SK-N-SH (cell line): Measurements from ENCODE around the gene CAVIN3. TPM values are rescaled to one million over a fixed set of nuclear protein-coding genes. Genes with fewer than 3 reads are reported as not detected.

Source experiments
- CTCF ChIA-PET: fragments of 300-600, 350-600 bp; formaldehyde crosslinking; extraction: SDS; loops from one replicate; lab custom pipeline; 2021; lab: Yijun Ruan, JAX
- POLR2A ChIA-PET: fragments of 350-600 bp; sonication (Branson Sonifier 250); formaldehyde crosslinking; extraction: SDS; loops from one replicate; lab custom pipeline; 2020; ENCODE audit warnings: antibody characterized with exemption, inconsistent platforms; lab: Yijun Ruan, JAX
- DNase-seq: peaks from one replicate; pipeline ENCODE4 v3.0.0; 2012
- H2AFZ ChIP-seq: fragments of 200-600 bp; sonication (generic); 2 replicates; pipeline ENCODE4 v1.8.1; 2016; ENCODE audit warnings: antibody characterized with exemption, mild to moderate bottlenecking, low read depth
- H3F3A ChIP-seq: fragments of 200-600 bp; sonication (generic); replicated peaks from 2 replicates; pipeline ENCODE3; 2016; ENCODE audit warnings: antibody characterized with exemption, mild to moderate bottlenecking; ENCODE audit not compliant: insufficient read depth
- H3K27ac ChIP-seq, 2 experiments: fragments of 200-500 bp in 1 of 2; fragments of 200-600 bp in 1 of 2; sonication (Bioruptor generic) in 1 of 2; sonication (generic), shearing (Covaris generic) in 1 of 2; 2 replicates each; pipeline versions ENCODE4 v1.5.1 to v1.6.1; 2014 to 2016; ENCODE audit warnings: low read depth in 2 of 2, inconsistent platforms in 1 of 2, low read length in 1 of 2, mild to moderate bottlenecking in 1 of 2, mixed read lengths in 1 of 2
- H3K27me3 ChIP-seq: fragments of 200-600 bp; sonication (generic), shearing (Covaris generic); 2 replicates; pipeline ENCODE4 v1.6.1; 2016; ENCODE audit warnings: mixed run types; ENCODE audit not compliant: insufficient read depth
- H3K36me3 ChIP-seq, 2 experiments: fragments of 200-500 bp in 1 of 2; fragments of 200-600 bp in 1 of 2; sonication (Bioruptor generic) in 1 of 2; sonication (generic) in 1 of 2; replicated peaks in 1 of 2; 2 replicates each; pipeline versions ENCODE3 to v1.5.1; 2014 to 2016; ENCODE audit warnings: low read length in 1 of 2, mild to moderate bottlenecking in 1 of 2; ENCODE audit not compliant: insufficient read depth in 2 of 2, control insufficient read depth in 1 of 2
- H3K4me1 ChIP-seq, 2 experiments: fragments of 200-500 bp in 1 of 2; fragments of 200-600 bp in 1 of 2; sonication (Bioruptor generic) in 1 of 2; sonication (generic), shearing (Covaris generic) in 1 of 2; 2 replicates each; pipeline versions ENCODE4 v1.5.1 to v1.6.1; 2014 to 2016; ENCODE audit warnings: low read depth in 1 of 2, low read length in 1 of 2, mixed run types in 1 of 2; ENCODE audit not compliant: insufficient read depth in 2 of 2, control insufficient read depth in 1 of 2
- H3K4me2 ChIP-seq: fragments of 200-600 bp; sonication (generic), shearing (Covaris generic); 2 replicates; pipeline ENCODE4 v1.6.1; 2017; ENCODE audit warnings: mixed run types
- H3K4me3 ChIP-seq, 2 experiments: fragments of 200-500 bp in 1 of 2; fragments of 200-600 bp in 1 of 2; sonication (Bioruptor generic) in 1 of 2; sonication (generic), shearing (Covaris generic) in 1 of 2; 2 replicates each; pipeline versions ENCODE4 v1.5.1 to v1.8.1; 2014 to 2016; ENCODE audit warnings: low read depth in 2 of 2, inconsistent platforms in 1 of 2, low read length in 1 of 2, mild to moderate bottlenecking in 1 of 2, mixed read lengths in 1 of 2, moderate library complexity in 1 of 2
- H3K79me2 ChIP-seq: fragments of 200-600 bp; sonication (generic); 2 replicates; pipeline ENCODE4 v1.8.1; 2017; ENCODE audit warnings: mild to moderate bottlenecking; ENCODE audit not compliant: insufficient read depth
- H3K9ac ChIP-seq: fragments of 200-600 bp; sonication (generic); 2 replicates; pipeline ENCODE4 v1.6.1; 2017; ENCODE audit warnings: mixed run types
- H3K9me2 ChIP-seq: fragments of 200-600 bp; sonication (generic); 2 replicates; pipeline ENCODE4 v1.6.1; 2017; ENCODE audit warnings: mixed run types
- H3K9me3 ChIP-seq: fragments of 200-600 bp; sonication (generic); 2 replicates; pipeline ENCODE4 v1.6.1; 2017; ENCODE audit warnings: mixed run types, mild to moderate bottlenecking, moderate library complexity
- H4K20me1 ChIP-seq: fragments of 200-600 bp; sonication (generic); 2 replicates; pipeline ENCODE4 v1.6.1; 2017; ENCODE audit warnings: mild to moderate bottlenecking, mixed run types; ENCODE audit not compliant: insufficient read depth
- ELF1 ChIP-seq: IDR thresholded peaks from 2 replicates; pipeline ENCODE4 v1.4.0; 2012
- EZH2phosphoT487 ChIP-seq: fragments of 200-600 bp; sonication (generic); IDR thresholded peaks from 2 replicates; pipeline ENCODE4 v1.6.1; 2017; ENCODE audit warnings: low read depth, mixed run types, mild to moderate bottlenecking, antibody characterized with exemption, moderate library complexity, borderline replicate concordance
- FOSL2 ChIP-seq: IDR thresholded peaks from 2 replicates; pipeline ENCODE4 v1.4.0; 2012; ENCODE audit warnings: low read depth, mild to moderate bottlenecking, moderate library complexity, borderline replicate concordance
- FOXJ3 ChIP-seq: sonication (generic); formaldehyde crosslinking; IDR thresholded peaks from 2 replicates; pipeline ENCODE4 v1.5.1; 2020; ENCODE audit warnings: mild to moderate bottlenecking, missing genetic modification reagents
- FOXM1 ChIP-seq: IDR thresholded peaks from 2 replicates; pipeline ENCODE4 v1.4.0; 2012; ENCODE audit warnings: low read depth, mild to moderate bottlenecking
- GATA2 ChIP-seq: sonication (generic); formaldehyde crosslinking; IDR thresholded peaks from 2 replicates; pipeline ENCODE4 v1.5.0; 2020; ENCODE audit warnings: mild to moderate bottlenecking, missing genetic modification reagents
- IRF3 ChIP-seq: fragments of 150-350 bp; IDR thresholded peaks from 2 replicates; pipeline ENCODE4 v1.6.1; 2016; ENCODE audit warnings: mild to moderate bottlenecking, low read depth, low read length
- JUND ChIP-seq: IDR thresholded peaks from 2 replicates; pipeline ENCODE4 v1.4.0; 2012
- MAX ChIP-seq: IDR thresholded peaks from 2 replicates; pipeline ENCODE4 v1.4.0; 2012; ENCODE audit warnings: low read depth
- MXI1 ChIP-seq: IDR thresholded peaks from 2 replicates; pipeline ENCODE4 v1.6.1; 2012; ENCODE audit warnings: mild to moderate bottlenecking, low read depth, low read length, improper control_type of control experiment
- NRF1 ChIP-seq: IDR thresholded peaks from 2 replicates; pipeline ENCODE4 v1.6.1; 2012; ENCODE audit warnings: low read depth, mild to moderate bottlenecking, low read length
- PBX3 ChIP-seq: IDR thresholded peaks from 2 replicates; pipeline ENCODE4; 2012
- POLR2AphosphoS5 ChIP-seq: IDR thresholded peaks from 2 replicates; pipeline ENCODE4 v1.6.1; 2012; ENCODE audit warnings: low read depth, low read length
- RCOR1 ChIP-seq: fragments of 150-350 bp; IDR thresholded peaks from 2 replicates; pipeline ENCODE4 v1.6.1; 2017; ENCODE audit warnings: antibody characterized with exemption, low read length
- REST ChIP-seq: IDR thresholded peaks from 2 replicates; pipeline ENCODE4 v1.6.1; 2012; ENCODE audit warnings: mild to moderate bottlenecking, low read depth, low read length, moderate library complexity
- RXRA ChIP-seq: IDR thresholded peaks from 2 replicates; pipeline ENCODE4 v1.4.0; 2012; ENCODE audit warnings: low read depth, mild to moderate bottlenecking, borderline replicate concordance
- TAF1 ChIP-seq: IDR thresholded peaks from 2 replicates; pipeline ENCODE4 v1.6.1; 2012; ENCODE audit warnings: low read depth, mild to moderate bottlenecking, low read length, moderate library complexity, borderline replicate concordance
- TCF12 ChIP-seq: IDR thresholded peaks from 2 replicates; pipeline ENCODE4 v1.4.0; 2012
- WGBS: methylation state at CpG from one replicate; pipeline ENCODE4 v1.1.6; 2017; ENCODE audit warnings: low lambda C conversion rate; 5-methylcytosine and 5-hydroxymethylcytosine counted together
- polyA plus RNA-seq, 3 experiments: library from polyadenylated mRNA; depleted of rRNA; stranded (reverse); fragments of >200 nt; gene quantifications; 2 replicates each; pipeline ENCODE4 v1.2.3, GENCODE V29; 2012

The CAVIN3 gene
- polyA plus RNA-seq, 1 of the 3 experiments (the other 2 are of a cell fraction) = 23.5 TPM

GRCh38 chr11:6319001-6319703, 1.1 kb downstream of the CAVIN3 start:
- H3K9ac ChIP-seq = peak overlapping the region; percentile 48; the same call in 1 of the 2 replicates
- CTCF ChIA-PET = interaction anchor here (1.6 to 1.8 kb wide), 3 partner anchors 16 to 68 kb away, joined by 5 to 7 read pairs (median 5); no protein-coding TSS in a partner anchor
- no peaks in the 10 kb centered on the region for H3K79me2 ChIP-seq
- peaks cover 3% of the 10 kb centered on the region for H3F3A ChIP-seq
- no peak overlapping the region for H2AFZ ChIP-seq
- POLR2A ChIA-PET = no interaction called here
- no peaks in the 10 kb centered on the region for H4K20me1 ChIP-seq
- H3K4me1 ChIP-seq = peaks cover 0 to 8% of the 10 kb centered on the region in 2 experiments; a peak in 1 of 4 replicates
- no peaks in the 10 kb centered on the region for H3K9me2 ChIP-seq
- TF ChIP-seq ELF1 (no peak), POLR2AphosphoS5 (no peak), NRF1 (no peak), IRF3 (no peak), EZH2phosphoT487 (no peak), JUND (no peak), MAX (no peak), RCOR1 (no peak), FOSL2 (no peak), FOXJ3 (CRISPR knock-in tag) (no peak), TCF12 (no peak), GATA2 (CRISPR knock-in tag) (no peak), FOXM1 (no peak), TAF1 (no peak), RXRA (no peak), REST (no peak), MXI1 (no peak), PBX3 (no peak)
- no peaks in the 10 kb centered on the region for H3K9me3 ChIP-seq
- peak; percentile 16 for DNase-seq
- H3K4me3 ChIP-seq = no peak overlapping the region; a peak in 2 of 4 replicates
- 72% methylated on average over 8 of the region's 37 CpGs for WGBS
- H3K27me3 ChIP-seq = no peaks in the 10 kb centered on the region
- 0 out of 4 replicates have a peak overlapping the region, but pooled peaks of 1 of the 2 experiments have one; percentile 73 for H3K27ac ChIP-seq
- no peaks in the 10 kb centered on the region for H3K36me3 ChIP-seq
- H3K4me2 ChIP-seq = peak overlapping the region; percentile 58; the same call in 1 of the 2 replicates
